GM12875 (cell line): Measurements from ENCODE around the gene IFNAR1.

ENCODE experiments used
- H3K4me3 ChIP-seq: one replicate; pipeline ENCODE4 v1.5.1; 2011; ENCODE audit warnings: low read depth, low read length, control low read depth
- CTCF ChIP-seq: IDR thresholded peaks from 2 replicates; pipeline ENCODE4 v1.5.1; 2011; ENCODE audit warnings: low read depth, mild to moderate bottlenecking, control low read depth, inconsistent platforms, low read length, moderate library complexity, borderline replicate concordance; ENCODE audit not compliant: insufficient read depth

IFNAR1 gene

GRCh38 chr21:33324291-33325221 lies at the start of gene IFNAR1:
IFNAR1 (plus strand) TSS chr21:33324970; CDS start chr21:33325056, 86 bp downstream.
- peak within 1 kb of the TSS; percentile 84 for H3K4me3 ChIP-seq
- no peak for TF ChIP-seq CTCF

- TF ChIP-seq CTCF, result no peak
- no peak overlapping the region for H3K4me3 ChIP-seq
Measured at GRCh38 chr21:33278721-33279120, 46.0 kb upstream of the IFNAR1 start.

- TF ChIP-seq CTCF, result no peak
- no peak overlapping the region for H3K4me3 ChIP-seq
Measured at GRCh38 chr21:33279330-33279820, 45.4 kb upstream of the IFNAR1 start.

- no peak overlapping the region for H3K4me3 ChIP-seq
- no peak for TF ChIP-seq CTCF
Measured at GRCh38 chr21:33281096-33281652, 43.6 kb upstream of the IFNAR1 start.

GRCh38 chr21:33283203-33283602 lies 41.6 kb upstream of the IFNAR1 start:
- TF ChIP-seq CTCF, result no peak
- H3K4me3 ChIP-seq, result no peak overlapping the region

GRCh38 chr21:33286076-33286475 lies 38.7 kb upstream of the IFNAR1 start:
- H3K4me3 ChIP-seq, result no peak overlapping the region
- no peak for TF ChIP-seq CTCF
